HG03469 (cell line): Measurements from ENCODE around the gene ITPR1.

ENCODE experiments used
- ATAC-seq: cut with Tn5 transposase; IDR thresholded peaks from one replicate; pipeline ENCODE4 v1.9.1; 2021; ENCODE audit warnings: mild to moderate bottlenecking, moderate library complexity, moderate number of reproducible peaks; ENCODE audit not compliant: unreplicated experiment

ITPR1 gene

GRCh38 chr3:4819746-4820145 is 326.6 kb downstream of the ITPR1 start:
- ATAC-seq: no peak

GRCh38 chr3:4820296-4821121 is 327.4 kb downstream of the ITPR1 start:
- ATAC-seq: no peak

GRCh38 chr3:4821338-4821737 is 328.2 kb downstream of the ITPR1 start:
- no peak for ATAC-seq

GRCh38 chr3:4821975-4822374 is 328.8 kb downstream of the ITPR1 start:
- ATAC-seq: no peak

- ATAC-seq: no peak
These were observed 329.4 kb downstream of the ITPR1 start for GRCh38 chr3:4822568-4822967.

- no peak for ATAC-seq
These were observed 330.2 kb downstream of the ITPR1 start for GRCh38 chr3:4823385-4823784.

GRCh38 chr3:4823986-4824925 is 331.1 kb downstream of the ITPR1 start:
- no peak for ATAC-seq

- ATAC-seq: no peak
These were observed 331.8 kb downstream of the ITPR1 start for GRCh38 chr3:4824926-4825325.

GRCh38 chr3:4825436-4826236 is 332.5 kb downstream of the ITPR1 start:
- no peak for ATAC-seq

GRCh38 chr3:4826237-4827100 is 333.3 kb downstream of the ITPR1 start:
- no peak for ATAC-seq

GRCh38 chr3:4827767-4828166 is 334.6 kb downstream of the ITPR1 start:
- no peak for ATAC-seq

- no peak for ATAC-seq
These were observed 335.3 kb downstream of the ITPR1 start for GRCh38 chr3:4828279-4829030.

- ATAC-seq: no peak
These were observed 335.9 kb downstream of the ITPR1 start for GRCh38 chr3:4829031-4829394.

- ATAC-seq: no peak
These were observed 337.4 kb downstream of the ITPR1 start for GRCh38 chr3:4830586-4830914.

- ATAC-seq: no peak
These were observed 338.4 kb downstream of the ITPR1 start for GRCh38 chr3:4831580-4831950.

GRCh38 chr3:4833471-4833870 is 340.3 kb downstream of the ITPR1 start:
- no peak for ATAC-seq

- peak; percentile 31 for ATAC-seq
These were observed 341.3 kb downstream of the ITPR1 start for GRCh38 chr3:4834403-4834866.

GRCh38 chr3:4835616-4836043 is 342.5 kb downstream of the ITPR1 start:
- no peak for ATAC-seq

GRCh38 chr3:4836516-4836915 is 343.4 kb downstream of the ITPR1 start:
- no peak for ATAC-seq
